Motor neuron (in vitro differentiated cells): Measurements from ENCODE around the gene MAGI1. TPM values are rescaled to one million over a fixed set of nuclear protein-coding genes. Genes with fewer than 3 reads are reported as not detected.

ENCODE experiments used
- ATAC-seq, 8 experiments: fragments of 200-7000 bp; cut with Tn5 transposase; replicated peaks in 6 of 8; 2 replicates each; pipeline ENCODE4 v1.8.0; 2021; ENCODE audit warnings: mild to moderate bottlenecking in 8 of 8, moderate library complexity in 8 of 8
- H3K27ac ChIP-seq, 2 donors: fragments of 250-450 bp; sonication (Bioruptor Pico); 2 replicates each; pipeline ENCODE4 v1.9.0; 2021; ENCODE audit warnings: antibody characterized with exemption in 2 of 2, mild to moderate bottlenecking in 2 of 2, moderate library complexity in 1 of 2
- H3K4me1 ChIP-seq, 2 donors: fragments of 250-450 bp; sonication (Bioruptor Pico); replicated peaks in 1 of 2; 2 replicates each; pipeline ENCODE4 v1.6.1; 2021; ENCODE audit warnings: antibody characterized with exemption in 2 of 2, mild to moderate bottlenecking in 2 of 2, moderate library complexity in 1 of 2
- H3K4me3 ChIP-seq, 5 donors: fragments of 250-450 bp; sonication (Bioruptor Pico); 2 replicates each; pipeline ENCODE4 v1.9.0; 2021; ENCODE audit warnings: antibody characterized with exemption in 5 of 5, mild to moderate bottlenecking in 5 of 5, moderate library complexity in 4 of 5
- WGBS, 10 experiments: fragments of 450-650 bp; shearing (Covaris generic); methylation state at CpG; one replicate each; pipeline ENCODE4 v1.0.0; 2022; 5-methylcytosine and 5-hydroxymethylcytosine counted together
- in situ Hi-C, 9 experiments: fragments of 400-800 bp; cut with MboI; loops; one replicate each; pipeline ENCODE4 v1.15.0; 2021; ENCODE audit warnings: low sequenced_read_pairs in 9 of 9, low pct_unique_long_range_greater_than_20kb in 2 of 9; ENCODE audit not compliant: unreplicated experiment in 9 of 9
- total RNA-seq, 8 experiments: library from RNA; unstranded; fragments of 300-600 nt; gene quantifications; 2 replicates each; pipeline versions ENCODE4 v1.2.3 to v1.2.4, GENCODE V29; 2022

Gene MAGI1
- total RNA-seq, 8 experiments from 2014 or later: 25.3 to 66.3 (median 38.2) TPM

DNA sequence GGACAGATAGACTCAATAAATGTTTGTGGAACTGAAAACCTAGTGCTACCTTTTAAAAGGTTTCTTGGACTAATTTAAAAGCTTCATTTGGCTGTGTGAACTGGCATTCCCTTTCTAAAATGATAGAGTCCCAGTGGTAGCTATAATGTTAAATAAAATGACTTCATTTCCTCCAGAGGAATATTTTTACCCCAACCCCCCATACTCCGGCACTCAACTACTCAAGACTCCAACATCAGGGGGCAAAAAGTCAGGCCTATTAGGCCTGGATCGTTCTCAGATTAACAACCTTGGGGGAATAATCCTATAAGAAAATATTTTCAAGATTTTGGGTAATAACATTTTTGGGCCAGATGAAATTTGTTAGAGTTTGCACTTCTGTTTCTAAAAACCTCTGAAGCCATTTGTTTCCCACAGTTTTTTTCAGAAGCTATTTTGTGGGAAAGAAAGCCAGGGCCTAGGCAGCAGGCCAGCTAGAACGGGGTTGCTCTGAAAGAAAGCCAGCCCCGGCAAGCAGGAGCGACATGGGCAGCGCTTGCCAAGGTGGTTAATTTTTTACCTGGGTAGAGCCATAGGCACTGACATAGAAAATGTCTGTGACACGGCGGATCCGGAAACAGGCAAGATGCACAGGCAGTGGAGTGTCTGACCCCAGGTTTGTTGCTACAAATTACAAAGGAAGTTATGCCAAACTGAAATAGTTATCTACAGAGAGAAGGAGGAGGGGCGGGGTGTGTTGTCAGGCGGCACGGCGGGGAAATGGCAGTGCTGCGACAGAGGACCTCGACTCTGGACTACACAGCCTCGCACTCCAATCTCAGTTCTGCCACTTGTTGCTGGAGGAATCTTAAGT is 84.6 kb downstream of the MAGI1 start:
- H3K4me1 ChIP-seq: peaks cover 0 to under 1% of the 10 kb centered on the region in 2 donors
- WGBS, 10 experiments: 0 to 92% (median 62%) methylated on average over 1 to 9 of the region's 16 CpGs

DNA sequence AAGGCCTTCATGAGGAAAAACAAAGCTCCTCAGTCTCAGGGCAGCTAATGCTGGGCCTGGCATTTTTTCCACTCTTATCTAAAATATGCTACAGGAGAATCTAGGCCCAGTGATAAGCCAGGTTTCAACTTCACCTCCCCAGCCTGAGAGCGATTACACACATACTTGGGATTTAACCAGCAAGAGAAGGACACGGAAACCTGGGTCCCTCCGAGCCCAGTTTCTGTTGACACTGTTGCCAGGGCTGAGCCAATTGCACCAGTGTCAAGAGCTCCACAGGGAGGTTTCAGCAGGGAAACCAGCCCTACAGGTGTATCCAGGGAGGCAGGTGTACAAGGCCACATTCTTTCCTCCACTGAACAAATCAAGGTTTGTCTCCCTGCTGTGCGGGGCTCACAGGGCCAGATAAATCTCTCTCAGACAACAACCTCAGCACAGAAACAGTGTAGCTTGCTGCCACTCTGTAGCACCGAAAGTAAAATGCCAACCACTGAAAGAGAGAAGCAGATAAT is 85.4 kb downstream of the MAGI1 start:
- in situ Hi-C loops: no loop called here
- no peak overlapping the region for H3K27ac ChIP-seq
- WGBS, 10 experiments: 49 to 100% (median 97%) methylated on average over 1 to 5 of the region's 5 CpGs; no CpG with 5 or more reads in 2 of the 10 experiments
- H3K4me1 ChIP-seq: peaks cover 0 to 3% of the 10 kb centered on the region in 2 donors
- ATAC-seq: peak in 1 of 8 experiments; percentile 73
- no peak overlapping the region for H3K4me3 ChIP-seq

More for the DNA sequence above, 84.6 kb downstream of the MAGI1 start:
- in situ Hi-C loops: no loop called here
- no peak overlapping the region for H3K4me3 ChIP-seq
- no peak for ATAC-seq
- no peak overlapping the region for H3K27ac ChIP-seq

- no peak overlapping the region for H3K27ac ChIP-seq
- H3K4me3 ChIP-seq: no peak overlapping the region
- peaks cover 0 to 3% of the 10 kb centered on the region in 2 donors for H3K4me1 ChIP-seq
- WGBS, 10 experiments: 80 to 100% (median 100%) methylated on average over 1 of the region's 1 CpG; no CpG with 5 or more reads in 5 of the 10 experiments
- ATAC-seq: no peak
- in situ Hi-C loops: no loop called here
Observed at GRCh38 chr3:65952842-65953241, 85.9 kb downstream of the MAGI1 start.

GRCh38 chr3:65951836-65952505 is 86.7 kb downstream of the MAGI1 start:
- H3K4me3 ChIP-seq: no peak overlapping the region
- no peak for ATAC-seq
- peaks cover under 1 to 5% of the 10 kb centered on the region in 2 donors for H3K4me1 ChIP-seq
- in situ Hi-C loops: no loop called here
- H3K27ac ChIP-seq: no peak overlapping the region
- WGBS, 10 experiments: 65 to 100% (median 89%) methylated on average over 1 to 4 of the region's 4 CpGs

DNA sequence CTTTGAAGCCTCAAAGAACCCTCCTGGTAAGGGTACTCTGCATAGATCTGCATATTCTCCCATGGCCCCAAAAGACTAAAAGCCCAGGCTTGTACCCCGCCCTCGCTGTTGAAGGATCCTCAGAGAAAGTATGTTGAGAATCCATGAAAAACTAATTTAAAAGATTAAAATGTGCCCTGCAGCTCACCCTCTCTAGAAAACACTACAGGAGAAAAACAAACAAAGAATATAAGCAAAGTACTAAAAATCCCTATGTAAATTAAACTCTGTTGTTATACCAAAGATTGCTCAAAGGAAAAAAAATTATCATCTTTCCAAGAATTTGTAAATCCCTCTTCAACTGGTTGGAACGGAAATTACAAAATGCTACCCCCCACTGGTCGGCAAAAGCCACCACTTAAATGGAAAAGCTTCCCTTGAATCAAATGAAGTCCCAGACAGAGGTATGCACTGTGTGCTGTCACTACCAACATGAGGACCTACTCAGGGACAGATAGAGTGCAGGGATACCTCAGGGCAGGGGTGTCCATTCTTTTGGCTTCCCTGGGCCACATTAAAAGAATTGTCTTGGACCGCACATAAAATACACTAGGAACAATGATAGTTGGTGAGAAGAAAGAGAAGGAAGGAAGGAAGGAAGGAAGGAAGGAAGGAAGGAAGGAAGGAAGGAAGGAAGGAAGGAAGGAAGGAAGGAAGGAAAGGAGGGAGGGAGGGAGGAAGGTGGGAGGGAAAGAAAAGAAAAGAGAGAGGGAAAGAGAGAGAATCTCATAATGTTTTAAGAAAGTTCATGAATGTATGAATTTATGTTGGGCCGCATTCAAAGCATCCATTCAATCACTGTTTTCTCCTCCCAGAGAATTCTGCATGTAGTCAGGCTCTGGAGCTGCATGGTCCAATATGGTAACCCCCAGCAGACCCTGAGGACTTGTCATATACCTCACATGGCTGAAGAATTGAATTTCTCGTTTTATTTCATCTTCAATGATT is 88.1 kb downstream of the MAGI1 start:
- 20 to 96% (median 69%) methylated on average over 1 to 6 of the region's 7 CpGs for WGBS, 10 experiments
- Histone ChIP-seq H3K27ac (no peak overlapping the region), H3K4me1 (peaks cover 9 to 14% of the 10 kb centered on the region in 2 donors), H3K4me3 (no peak overlapping the region)
- in situ Hi-C loops: no loop called here
- ATAC-seq: peak in 3 of 8 experiments; percentile 85 to 96 (median 86)

- peak in 1 of 8 experiments; percentile 7 for ATAC-seq
- Histone ChIP-seq H3K27ac (no peak overlapping the region), H3K4me3 (no peak overlapping the region), H3K4me1 (peaks cover 9 to 14% of the 10 kb centered on the region in 2 donors)
- WGBS, 10 experiments: 27 to 100% (median 86%) methylated on average over 1 to 6 of the region's 6 CpGs
- in situ Hi-C loops: no loop called here
Observed at GRCh38 chr3:65948841-65949573, 89.7 kb downstream of the MAGI1 start.

- in situ Hi-C loops: no loop called here
- 44 to 90% (median 60%) methylated on average over 1 to 6 of the region's 6 CpGs for WGBS, 10 experiments
- H3K27ac ChIP-seq: no peak overlapping the region
Observed at GRCh38 chr3:65946438-65946837, 92.3 kb downstream of the MAGI1 start.

DNA sequence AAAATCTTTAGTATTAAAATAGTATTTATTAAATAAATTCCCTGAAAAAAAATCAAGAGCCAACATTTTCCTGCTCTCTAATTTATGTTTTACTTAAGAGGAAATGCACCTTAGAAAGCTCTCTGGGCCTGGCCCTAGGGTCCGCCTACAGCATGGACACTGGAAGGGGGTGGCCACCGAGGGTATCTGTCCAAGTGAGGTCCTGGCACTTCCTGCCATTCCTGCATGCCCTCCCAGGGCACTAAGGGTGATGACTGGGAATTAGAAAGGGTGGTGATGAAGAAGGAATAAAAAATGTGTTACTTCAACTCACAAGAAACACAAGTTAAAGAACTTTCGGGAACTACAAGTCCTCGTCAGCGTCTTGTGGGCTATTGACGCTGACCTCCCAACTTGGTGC is 92.8 kb downstream of the MAGI1 start:
- ATAC-seq: no peak
- in situ Hi-C loops: no loop called here
- Histone ChIP-seq H3K27ac (no peak overlapping the region), H3K4me3 (no peak overlapping the region), H3K4me1 (peaks cover 9 to 14% of the 10 kb centered on the region in 2 donors)
- 85 to 100% (median 94%) methylated on average over 1 to 5 of the region's 6 CpGs; no CpG with 5 or more reads in 1 of the 10 experiments for WGBS, 10 experiments

More at GRCh38 chr3:65946438-65946837, 92.3 kb downstream of the MAGI1 start:
- no peak overlapping the region for H3K4me3 ChIP-seq
- peak in 5 of 8 experiments; percentile 77 to 97 (median 81) for ATAC-seq
- peaks cover 9 to 14% of the 10 kb centered on the region in 2 donors for H3K4me1 ChIP-seq

DNA sequence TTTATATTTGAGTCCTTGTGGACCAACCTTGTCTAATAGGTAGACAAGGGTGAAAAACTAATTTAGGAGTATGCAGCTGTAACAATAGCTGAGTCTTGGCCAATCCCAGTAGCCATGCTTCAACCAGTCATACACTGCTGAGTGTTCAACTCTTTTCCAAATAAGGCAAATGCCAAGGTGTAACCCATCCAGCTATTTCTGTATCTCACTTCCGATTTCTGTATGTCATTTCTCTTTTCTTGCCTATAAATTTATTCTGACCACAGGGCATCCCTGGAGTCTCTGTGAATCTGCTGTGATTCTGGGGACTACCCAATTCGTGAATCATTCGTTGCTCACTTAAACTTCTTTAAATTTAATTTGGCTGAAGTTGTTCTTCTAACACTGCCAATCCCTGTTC is 93.2 kb downstream of the MAGI1 start:
- in situ Hi-C loops: no loop called here
- WGBS, 10 experiments: 0 to 100% (median 83%) methylated on average over 1 to 3 of the region's 3 CpGs; no CpG with 5 or more reads in 1 of the 10 experiments
- peak in 2 of 8 experiments; percentile 37 to 54 for ATAC-seq
- H3K4me3 ChIP-seq: no peak overlapping the region
- no peak overlapping the region for H3K27ac ChIP-seq
- H3K4me1 ChIP-seq: peaks cover 9 to 14% of the 10 kb centered on the region in 2 donors

DNA sequence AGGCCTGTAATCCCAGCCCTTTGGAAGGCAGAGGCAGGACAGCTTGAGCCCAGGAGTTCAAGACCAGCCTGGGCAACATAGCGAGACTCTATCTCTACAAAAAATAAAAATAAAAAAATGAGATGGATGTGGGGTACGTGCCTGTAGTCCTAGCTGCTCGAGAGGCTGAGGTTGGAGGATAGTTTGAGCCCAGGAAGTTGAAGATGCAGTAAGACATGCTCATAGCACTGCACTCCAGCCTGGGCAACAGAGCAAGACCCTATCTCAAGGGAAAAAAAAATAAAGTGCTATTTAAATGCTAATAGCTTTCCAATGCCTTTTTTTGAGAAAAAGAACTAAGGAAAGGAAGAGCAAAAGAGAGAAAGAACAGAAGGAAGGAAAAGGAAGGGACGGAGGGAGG is 94.5 kb downstream of the MAGI1 start:
- in situ Hi-C loops: no loop called here
- Histone ChIP-seq H3K4me3 (no peak overlapping the region), H3K4me1 (peaks cover 9 to 19% of the 10 kb centered on the region in 2 donors), H3K27ac (no peak overlapping the region)
- no peak for ATAC-seq
- WGBS, 10 experiments: 75 to 100% (median 96%) methylated on average over 1 to 4 of the region's 4 CpGs

GRCh38 chr3:65939801-65940246 is 98.9 kb downstream of the MAGI1 start:
- Histone ChIP-seq H3K4me3 (no peak overlapping the region), H3K4me1 (peaks cover 9 to 16% of the 10 kb centered on the region in 2 donors), H3K27ac (no peak overlapping the region)
- in situ Hi-C loops: no loop called here
- WGBS, 10 experiments: 25 to 100% (median 93%) methylated on average over 1 to 2 of the region's 2 CpGs; no CpG with 5 or more reads in 1 of the 10 experiments
- ATAC-seq: peak in 2 of 8 experiments; percentile 39 to 58
